Upper lobe of right lung (tissue), 1 donor: Measurements from ENCODE around the gene MYO7B. TPM values are rescaled to one million over a fixed set of nuclear protein-coding genes. Genes with fewer than 3 reads are reported as not detected.
"Not testable (repeated sequence)": the region's sequence is repeated elsewhere in the genome, so short reads cannot be mapped to it uniquely, and the experiment has no call there.

Experiments
- ATAC-seq: fragments of 200-7000 bp; cut with Tn5 transposase; one replicate; pipeline ENCODE4 v1.9.1; 2020; ENCODE audit warnings: mild to moderate bottlenecking, moderate library complexity
- DNase-seq: peaks from one replicate; pipeline ENCODE4 v3.0.0-alpha.2; 2020
- H3K27ac ChIP-seq: fragments of 200-600 bp; one replicate; pipeline ENCODE4 v1.8.0; 2022
- H3K27me3 ChIP-seq: fragments of 200-600 bp; one replicate; pipeline ENCODE4 v1.8.0; 2022; ENCODE audit warnings: mild to moderate bottlenecking
- H3K36me3 ChIP-seq: fragments of 200-600 bp; one replicate; pipeline ENCODE4 v1.8.0; 2022
- H3K4me1 ChIP-seq: fragments of 200-600 bp; one replicate; pipeline ENCODE4 v1.8.0; 2022
- H3K4me3 ChIP-seq: fragments of 200-600 bp; one replicate; pipeline ENCODE4 v1.8.0; 2022; ENCODE audit warnings: mild to moderate bottlenecking
- H3K9me3 ChIP-seq: fragments of 200-600 bp; one replicate; pipeline ENCODE4 v1.8.0; 2022
- CTCF ChIP-seq: fragments of 200-600 bp; IDR thresholded peaks from one replicate; pipeline ENCODE4 v1.8.0; 2022; ENCODE audit warnings: antibody characterized with exemption
- intact Hi-C: fragments of 100-400 bp; cut with DNase I; formaldehyde crosslinking; loops from one replicate; pipeline ENCODE4 v1.11.0; 2022
- total RNA-seq: library from RNA; stranded (reverse); fragmentation: NEBNext Ultra II Directional; extraction: Animal tissue kit (Norgen Biotek cat#: 25700); gene quantifications from one replicate; pipeline ENCODE4 v1.2.1, GENCODE V29; 2021
- donor health status: DM: no; HTN: yes; CAD: no; lungs with severe emphysema.

MYO7B gene
- total RNA-seq, 1 donor from 2014 or later, result 2.2 TPM

DNA sequence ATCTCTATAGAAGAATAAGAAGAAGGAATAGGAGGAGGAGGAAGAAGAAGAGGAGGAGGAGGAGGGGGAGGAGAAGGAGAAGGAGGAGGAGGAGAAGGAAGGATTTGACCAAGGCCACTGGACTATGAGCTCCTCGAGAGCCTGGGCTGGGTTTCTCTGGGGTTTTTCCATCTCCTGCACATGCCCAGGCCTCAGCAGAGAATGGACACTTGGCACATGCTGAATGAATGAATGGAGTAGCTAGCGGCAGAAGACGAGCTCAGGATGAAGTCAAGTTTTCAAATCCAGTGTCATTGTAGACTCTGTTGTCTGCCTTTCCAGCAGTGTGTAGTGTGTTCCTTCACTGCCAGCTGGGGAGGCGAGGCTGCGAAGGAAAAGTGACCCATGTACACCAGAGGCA lies 2.2 kb downstream of the MYO7B start:
- ATAC-seq (no peak), DNase-seq (no peak)
- Histone ChIP-seq H3K36me3 (no peaks in the 10 kb centered on the region), H3K4me3 (no peak overlapping the region), H3K9me3 (no peaks in the 10 kb centered on the region), H3K4me1 (no peaks in the 10 kb centered on the region), H3K27ac (no peak overlapping the region), H3K27me3 (no peaks in the 10 kb centered on the region)
- intact Hi-C loops, result no loop called here
- no peak for TF ChIP-seq CTCF

- intact Hi-C loops, result no loop called here
- H3K4me1 ChIP-seq, result no peaks in the 10 kb centered on the region
- no peak for ATAC-seq
- TF ChIP-seq CTCF, result no peak
- H3K36me3 ChIP-seq, result no peaks in the 10 kb centered on the region
- H3K27ac ChIP-seq, result no peak overlapping the region
- H3K27me3 ChIP-seq, result no peaks in the 10 kb centered on the region
- H3K9me3 ChIP-seq, result no peaks in the 10 kb centered on the region
- DNase-seq, result no peak
- H3K4me3 ChIP-seq, result no peak overlapping the region
These were observed 6.3 kb downstream of the MYO7B start for GRCh38 chr2:127541809-127542208.

DNA sequence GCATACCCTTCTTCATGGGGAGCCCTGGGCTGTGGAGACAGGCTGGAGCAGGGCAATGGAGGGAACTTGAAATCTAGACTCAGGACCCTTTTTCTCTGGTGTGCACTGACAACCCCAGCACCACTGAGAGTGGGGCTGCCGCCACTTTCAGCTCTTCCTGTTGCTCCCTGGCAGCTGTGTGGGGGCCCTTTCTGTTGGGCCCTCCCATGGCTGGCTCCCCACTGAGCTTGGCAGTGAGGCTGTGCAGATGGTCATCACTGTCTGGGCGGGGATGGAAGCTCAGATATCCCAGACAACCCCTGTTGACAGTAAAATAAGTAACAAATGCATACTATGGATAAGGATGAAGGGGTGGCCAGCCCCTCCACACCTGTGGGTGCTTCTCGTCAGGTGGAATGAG lies 6.7 kb downstream of the MYO7B start:
- intact Hi-C loops, result no loop called here
- no peaks in the 10 kb centered on the region for H3K27me3 ChIP-seq
- H3K4me3 ChIP-seq, result no peak overlapping the region
- ATAC-seq (no peak), DNase-seq (no peak)
- no peaks in the 10 kb centered on the region for H3K9me3 ChIP-seq
- TF ChIP-seq CTCF, result no peak
- H3K36me3 ChIP-seq, result no peaks in the 10 kb centered on the region
- H3K4me1 ChIP-seq, result no peaks in the 10 kb centered on the region
- H3K27ac ChIP-seq, result no peak overlapping the region

- DNase-seq, H3K9me3 ChIP-seq, H3K27me3 ChIP-seq, H3K4me3 ChIP-seq, intact Hi-C loops, ATAC-seq, H3K36me3 ChIP-seq, H3K4me1 ChIP-seq, H3K27ac ChIP-seq: not testable (repeated sequence)
These were observed 7.6 kb downstream of the MYO7B start for GRCh38 chr2:127543013-127543501.

DNA sequence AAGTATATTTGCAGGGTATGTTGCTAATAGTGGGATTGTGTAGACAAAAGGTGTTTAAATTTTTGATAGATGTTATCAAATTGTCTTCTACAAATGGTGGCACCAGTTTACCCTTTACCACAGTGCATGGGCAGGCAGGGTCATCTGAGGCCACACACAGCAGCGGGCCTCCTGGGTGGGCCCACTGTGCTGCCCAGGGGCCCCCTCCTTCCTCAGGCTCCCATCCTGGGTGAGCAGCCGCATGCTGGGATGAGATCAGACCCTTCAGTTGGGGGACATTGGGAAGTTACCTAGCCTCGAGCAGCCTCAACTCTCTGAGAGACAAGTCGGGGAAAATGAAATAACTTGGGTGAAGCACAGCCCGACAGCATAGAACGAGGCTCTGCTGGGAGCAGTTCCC lies 9.7 kb downstream of the MYO7B start:
- DNase-seq, result no peak
- Histone ChIP-seq H3K4me3 (no peak overlapping the region), H3K36me3 (no peaks in the 10 kb centered on the region), H3K9me3 (no peaks in the 10 kb centered on the region), H3K27me3 (no peaks in the 10 kb centered on the region), H3K27ac (no peak overlapping the region), H3K4me1 (no peaks in the 10 kb centered on the region)
- intact Hi-C loops, result no loop called here
- ATAC-seq, result no peak
- TF ChIP-seq CTCF, result no peak

DNA sequence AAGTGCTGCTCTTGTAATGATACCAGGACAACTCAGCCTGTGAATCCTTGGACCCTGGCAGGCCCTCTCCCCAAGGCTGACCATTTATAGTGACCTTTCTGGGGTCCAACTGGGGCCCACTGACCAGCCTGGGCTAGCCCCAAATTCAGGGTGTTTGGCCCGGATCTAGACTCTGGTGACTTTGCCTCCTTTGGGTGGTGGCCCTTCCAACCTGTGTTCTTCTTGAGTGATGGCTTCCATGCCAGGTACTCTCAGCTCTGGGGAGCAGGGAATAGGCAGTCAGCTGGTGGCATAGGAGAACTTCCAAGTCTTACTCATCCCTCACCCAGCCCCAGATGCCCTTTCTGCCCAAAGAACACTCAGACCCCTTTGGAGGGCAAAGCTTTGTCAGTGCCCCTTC lies 10.3 kb downstream of the MYO7B start:
- no peaks in the 10 kb centered on the region for H3K4me1 ChIP-seq
- intact Hi-C loops, result no loop called here
- H3K4me3 ChIP-seq, result no peak overlapping the region
- H3K9me3 ChIP-seq, result no peaks in the 10 kb centered on the region
- TF ChIP-seq CTCF, result no peak
- no peaks in the 10 kb centered on the region for H3K27me3 ChIP-seq
- H3K27ac ChIP-seq, result no peak overlapping the region
- DNase-seq, result no peak
- ATAC-seq, result no peak
- no peaks in the 10 kb centered on the region for H3K36me3 ChIP-seq
